Measurements from ENCODE around the gene NAB1.

Gene NAB1

DNA sequence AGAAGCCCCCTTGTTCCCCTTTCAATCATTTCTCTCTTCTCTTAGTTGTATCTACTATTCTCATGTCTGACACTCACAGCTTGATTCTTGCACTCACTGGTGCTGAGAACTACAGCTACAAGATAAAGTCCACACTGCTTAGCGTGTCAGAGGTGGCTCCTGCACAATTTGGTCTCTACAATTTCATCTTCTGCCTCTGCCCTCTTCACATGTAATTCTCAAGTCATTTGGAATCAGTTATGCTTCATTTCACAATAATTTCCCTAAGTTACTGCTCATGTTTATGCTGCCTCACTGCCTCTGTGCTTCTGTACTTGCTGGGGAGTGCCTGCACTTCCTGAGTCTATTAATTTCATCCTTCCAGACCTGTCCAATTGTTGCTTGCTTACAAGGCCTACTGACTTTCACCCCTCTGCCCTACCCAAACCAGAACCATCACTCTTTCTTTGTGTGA is 11.6 kb upstream of the NAB1 start:
- DNase-seq (ENCODE audit: low read depth in 3 of 3, low spot score in 1 of 3) = no peak

DNA sequence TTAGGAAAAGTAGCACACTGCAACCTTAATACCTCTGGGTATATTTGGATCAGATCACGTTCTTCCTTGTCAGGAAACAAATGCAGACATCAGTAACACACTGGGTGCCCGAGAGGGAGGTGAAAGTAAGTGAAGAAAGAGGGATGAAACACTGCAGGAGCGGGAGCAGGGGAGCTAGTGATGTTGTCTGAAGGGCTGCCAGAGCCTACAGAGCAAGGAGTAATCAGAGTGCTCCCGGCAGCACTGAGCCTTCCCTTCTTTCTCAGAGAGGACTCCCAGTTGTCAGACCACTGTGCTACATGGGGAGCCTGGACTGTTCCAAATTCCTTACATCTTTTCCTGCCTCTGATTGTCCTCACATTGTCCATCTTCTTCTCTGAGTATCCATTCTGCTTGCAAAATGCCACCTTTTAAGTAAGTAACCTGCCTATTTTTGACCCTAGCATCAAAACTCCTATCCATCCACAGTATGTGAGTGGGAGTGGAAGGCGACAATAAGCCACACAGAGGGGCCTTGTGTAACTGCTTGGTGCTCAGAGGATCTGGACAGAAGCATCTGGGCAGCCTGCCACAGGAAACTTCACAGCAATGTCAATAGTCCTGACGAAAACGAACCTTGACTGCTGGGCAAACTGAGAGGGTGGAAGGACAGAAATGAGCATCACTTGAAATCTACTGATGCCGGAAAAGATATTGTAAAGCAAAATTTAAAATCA is 10.8 kb upstream of the NAB1 start:
- DNase-seq (ENCODE audit: low read depth in 3 of 3, low spot score in 1 of 3) = no peak

- no peak for DNase-seq (ENCODE audit: low read depth in 3 of 3, low spot score in 1 of 3)
Observed at GRCh38 chr2:190640117-190640516, 8.8 kb upstream of the NAB1 start.

- no peak for DNase-seq (ENCODE audit: low read depth in 3 of 3, low spot score in 1 of 3)
Observed at GRCh38 chr2:190641469-190641868, 7.4 kb upstream of the NAB1 start.

DNA sequence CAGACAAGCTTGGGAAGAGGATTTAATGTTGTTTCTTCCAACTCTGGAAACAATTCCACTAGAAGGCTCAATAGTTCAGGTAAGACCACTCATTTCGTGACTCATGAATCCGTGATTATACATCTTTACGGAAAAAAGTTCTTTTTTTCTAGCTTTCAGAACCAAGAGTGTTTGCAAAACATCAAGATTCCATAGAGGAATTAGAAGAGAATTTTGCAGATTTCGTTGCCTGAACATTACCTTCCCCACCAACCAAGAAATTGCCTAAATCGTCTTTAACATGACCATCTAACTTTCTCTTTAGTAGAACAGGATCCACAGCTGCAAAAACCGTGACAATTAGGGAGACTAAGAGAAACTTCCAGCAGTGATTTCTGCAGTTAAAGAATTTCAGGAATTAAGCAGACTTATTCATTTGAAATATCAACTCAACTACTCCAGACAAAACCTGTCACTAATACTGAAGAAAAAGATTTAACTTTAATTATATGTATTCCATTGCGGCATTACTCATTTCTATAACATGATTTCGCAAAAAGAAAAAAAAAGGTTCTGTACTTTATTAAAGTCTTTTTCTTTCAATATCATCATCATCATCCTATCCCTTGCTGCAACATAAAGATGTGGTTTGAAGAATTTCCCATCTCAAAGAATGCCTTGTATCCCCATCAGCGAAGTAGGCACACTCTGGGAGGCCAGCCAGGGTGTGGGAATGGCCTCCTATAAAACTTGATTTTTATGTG is 1.9 kb upstream of the NAB1 start:
- DNase-seq (ENCODE audit: low read depth in 3 of 3, low spot score in 1 of 3) = no peak

- peak; percentile 77 to 88 (median 79) for DNase-seq (ENCODE audit: low read depth in 3 of 3, low spot score in 1 of 3)
Observed at GRCh38 chr2:190648289-190649034, 421 bp upstream of the NAB1 start.

DNA sequence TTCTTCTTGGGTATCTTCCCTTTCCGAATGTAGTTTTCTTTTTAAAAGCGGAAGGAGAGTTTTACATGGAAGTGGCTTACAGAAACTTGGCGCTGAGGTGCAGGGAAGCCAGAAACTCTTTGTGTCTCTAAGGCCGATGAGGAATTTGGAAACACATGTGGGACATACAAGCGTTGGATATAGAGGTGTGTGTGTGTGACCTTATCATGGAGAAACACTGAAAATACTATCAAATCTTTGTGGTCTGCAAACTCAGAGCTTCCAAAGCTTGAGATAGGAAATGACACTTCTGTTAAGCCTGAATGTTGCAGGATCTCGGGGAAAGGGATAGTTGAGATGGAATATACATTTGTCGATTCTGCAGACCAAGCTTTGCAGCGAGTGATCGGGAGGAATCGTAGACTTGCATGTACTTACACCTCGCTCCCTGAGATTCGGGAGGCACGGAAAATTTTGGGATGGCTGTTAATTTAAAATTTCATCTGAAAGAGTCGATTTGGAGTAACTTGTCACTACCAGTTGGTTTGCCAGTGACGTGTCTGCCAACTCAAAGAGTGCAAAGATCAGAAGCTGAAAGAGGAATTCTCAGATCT is 1.0 kb downstream of the NAB1 start:
- no peak for DNase-seq (ENCODE audit: low read depth in 3 of 3, low spot score in 1 of 3)

- DNase-seq (ENCODE audit: low read depth in 3 of 3, low spot score in 1 of 3) = no peak
Observed at GRCh38 chr2:190651413-190651812, 2.5 kb downstream of the NAB1 start.

DNA sequence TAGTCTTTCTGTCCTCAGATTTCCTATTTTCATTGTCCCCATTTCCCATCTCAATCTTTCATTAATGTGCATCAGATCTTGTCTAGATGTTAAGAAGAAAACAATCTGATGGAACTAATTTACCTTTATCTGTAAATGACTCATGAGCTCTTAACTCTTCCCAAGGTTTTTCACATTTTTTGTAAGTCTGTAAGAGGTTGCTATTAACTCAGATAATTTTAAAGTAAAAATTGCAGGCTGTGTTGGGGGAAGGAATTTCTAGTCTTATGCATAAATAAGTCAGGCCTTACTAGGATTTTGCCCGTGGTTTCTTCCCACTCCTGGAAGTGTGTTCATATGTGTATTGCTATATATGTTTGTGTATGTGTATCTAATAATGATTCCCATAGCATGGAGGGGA is 4.3 kb downstream of the NAB1 start:
- no peak for DNase-seq (ENCODE audit: low read depth in 3 of 3, low spot score in 1 of 3)

GRCh38 chr2:190653931-190654330 is 5.0 kb downstream of the NAB1 start:
- DNase-seq (ENCODE audit: low read depth in 3 of 3, low spot score in 1 of 3) = no peak

DNA sequence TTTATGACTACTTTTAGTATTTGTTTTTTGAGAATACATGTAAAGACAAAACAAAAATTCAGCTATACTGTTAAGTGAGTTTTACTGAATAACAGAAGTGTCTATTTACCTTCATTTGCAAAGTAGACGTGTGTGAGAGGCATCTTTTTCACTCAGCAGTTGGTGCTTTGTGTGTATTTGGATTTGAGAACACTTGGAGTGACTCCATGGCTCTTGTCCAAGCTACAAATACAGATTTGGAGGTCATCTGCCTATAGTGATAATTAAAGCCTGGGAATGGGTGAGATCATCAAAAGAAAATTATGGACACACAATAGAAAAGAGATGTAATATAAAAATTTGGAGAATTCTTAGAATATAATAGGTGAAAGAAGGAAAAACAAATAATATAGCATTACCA is 6.2 kb downstream of the NAB1 start:
- no peak for DNase-seq (ENCODE audit: low read depth in 3 of 3, low spot score in 1 of 3)

DNA sequence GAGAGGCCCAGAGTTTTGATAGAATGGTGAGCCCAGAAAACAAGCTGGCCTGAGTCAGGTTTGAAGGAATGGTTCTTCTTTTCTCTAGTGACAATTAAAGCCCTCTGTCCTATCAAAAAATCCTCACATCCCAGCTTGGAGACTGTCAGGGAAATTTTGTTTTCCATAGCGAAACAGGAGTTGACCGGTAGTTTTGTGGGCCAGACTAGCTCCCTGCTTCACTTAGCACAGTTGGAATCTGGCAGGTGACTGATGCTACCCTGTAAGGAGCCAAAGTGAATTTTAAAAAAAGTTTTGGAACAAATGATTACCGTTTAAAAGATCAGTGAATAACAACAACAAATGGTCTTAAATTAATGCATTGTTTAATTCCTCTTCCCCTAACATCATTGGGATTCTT is 6.7 kb downstream of the NAB1 start:
- no peak for DNase-seq (ENCODE audit: low read depth in 3 of 3, low spot score in 1 of 3)

GRCh38 chr2:190656301-190656700 is 7.4 kb downstream of the NAB1 start:
- no peak for DNase-seq (ENCODE audit: low read depth in 3 of 3, low spot score in 1 of 3)

GRCh38 chr2:190657474-190658255 is 8.8 kb downstream of the NAB1 start:
- no peak for DNase-seq (ENCODE audit: low read depth in 3 of 3, low spot score in 1 of 3)

GRCh38 chr2:190659553-190659952 is 10.7 kb downstream of the NAB1 start:
- no peak for DNase-seq (ENCODE audit: low read depth in 3 of 3, low spot score in 1 of 3)

- DNase-seq (ENCODE audit: low read depth in 3 of 3, low spot score in 1 of 3) = no peak
Observed at GRCh38 chr2:190662754-190663153, 13.9 kb downstream of the NAB1 start.

- DNase-seq (ENCODE audit: low read depth in 3 of 3, low spot score in 1 of 3) = no peak
Observed at GRCh38 chr2:190663348-190663747, 14.5 kb downstream of the NAB1 start.

GRCh38 chr2:190663839-190664238 is 15.0 kb downstream of the NAB1 start:
- no peak for DNase-seq (ENCODE audit: low read depth in 3 of 3, low spot score in 1 of 3)

DNA sequence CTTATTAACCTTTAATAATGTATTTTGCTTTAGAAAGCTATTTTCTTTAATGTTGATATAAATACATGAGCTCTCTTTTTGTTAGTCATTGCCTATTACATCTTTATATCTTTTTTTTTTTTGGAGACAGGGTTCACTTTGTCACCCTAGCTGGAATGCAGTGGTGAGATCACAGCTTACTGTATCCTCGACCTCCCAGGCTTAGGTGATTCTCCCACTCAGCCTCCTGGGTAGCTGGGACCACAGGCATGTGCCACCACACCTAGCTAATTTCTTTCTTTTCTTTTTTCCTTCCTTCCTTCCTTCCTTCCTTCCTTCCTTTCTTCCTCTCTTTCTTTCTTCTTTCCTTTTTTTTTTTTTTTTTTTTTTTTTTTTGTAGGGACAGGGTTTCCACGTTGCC is 15.4 kb downstream of the NAB1 start:
- no peak for DNase-seq (ENCODE audit: low read depth in 3 of 3, low spot score in 1 of 3)

DNA sequence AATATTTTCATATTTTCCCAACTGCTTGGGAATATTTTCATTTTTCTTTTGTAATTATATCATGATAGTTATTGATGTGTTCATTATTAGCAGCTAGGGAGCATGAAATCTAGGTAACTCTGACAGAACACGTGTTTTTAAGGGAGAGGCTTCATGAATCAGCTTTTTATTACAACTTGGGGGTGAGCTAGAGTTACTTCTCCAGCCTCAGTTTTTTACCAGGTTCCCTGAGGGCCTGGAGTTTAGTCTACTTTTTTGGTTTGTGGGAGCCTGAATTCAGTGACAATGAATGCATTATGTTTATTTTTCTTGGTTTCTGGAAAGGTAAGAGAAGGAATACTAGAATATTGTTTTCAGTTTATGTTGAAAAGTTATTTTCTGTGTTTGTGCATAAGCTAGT is 18.0 kb downstream of the NAB1 start:
- no peak for DNase-seq (ENCODE audit: low read depth in 3 of 3, low spot score in 1 of 3)

- DNase-seq (ENCODE audit: low read depth in 3 of 3, low spot score in 1 of 3) = no peak
Observed at GRCh38 chr2:190668892-190669291, 20.0 kb downstream of the NAB1 start.
